Upper lobe of right lung (tissue), 1 donor: ENCODE data around the gene KRTAP27-1. TPM values are rescaled to one million over a fixed set of nuclear protein-coding genes. Genes with fewer than 3 reads are reported as not detected.

Experiments
- ATAC-seq: fragments of 200-7000 bp; cut with Tn5 transposase; one replicate; pipeline ENCODE4 v1.9.1; 2020; ENCODE audit warnings: mild to moderate bottlenecking, moderate library complexity
- DNase-seq: peaks from one replicate; pipeline ENCODE4 v3.0.0-alpha.2; 2020
- H3K27ac ChIP-seq: fragments of 200-600 bp; one replicate; pipeline ENCODE4 v1.8.0; 2022
- H3K27me3 ChIP-seq: fragments of 200-600 bp; one replicate; pipeline ENCODE4 v1.8.0; 2022; ENCODE audit warnings: mild to moderate bottlenecking
- H3K36me3 ChIP-seq: fragments of 200-600 bp; one replicate; pipeline ENCODE4 v1.8.0; 2022
- H3K4me1 ChIP-seq: fragments of 200-600 bp; one replicate; pipeline ENCODE4 v1.8.0; 2022
- H3K4me3 ChIP-seq: fragments of 200-600 bp; one replicate; pipeline ENCODE4 v1.8.0; 2022; ENCODE audit warnings: mild to moderate bottlenecking
- H3K9me3 ChIP-seq: fragments of 200-600 bp; one replicate; pipeline ENCODE4 v1.8.0; 2022
- intact Hi-C: fragments of 100-400 bp; cut with DNase I; formaldehyde crosslinking; loops from one replicate; pipeline ENCODE4 v1.11.0; 2022
- total RNA-seq: library from RNA; stranded (reverse); fragmentation: NEBNext Ultra II Directional; extraction: Animal tissue kit (Norgen Biotek cat#: 25700); gene quantifications from one replicate; pipeline ENCODE4 v1.2.1, GENCODE V29; 2021
- TF ChIP-seq, protein P1 (sequence below): fragments of 200-600 bp; IDR thresholded peaks from one replicate; pipeline ENCODE4 v1.8.0; 2022; ENCODE audit warnings: antibody characterized with exemption
- donor health status: DM: no; HTN: yes; CAD: no; lungs with severe emphysema.

The KRTAP27-1 gene
- total RNA-seq, 1 donor from 2014 or later = not detected

DNA sequence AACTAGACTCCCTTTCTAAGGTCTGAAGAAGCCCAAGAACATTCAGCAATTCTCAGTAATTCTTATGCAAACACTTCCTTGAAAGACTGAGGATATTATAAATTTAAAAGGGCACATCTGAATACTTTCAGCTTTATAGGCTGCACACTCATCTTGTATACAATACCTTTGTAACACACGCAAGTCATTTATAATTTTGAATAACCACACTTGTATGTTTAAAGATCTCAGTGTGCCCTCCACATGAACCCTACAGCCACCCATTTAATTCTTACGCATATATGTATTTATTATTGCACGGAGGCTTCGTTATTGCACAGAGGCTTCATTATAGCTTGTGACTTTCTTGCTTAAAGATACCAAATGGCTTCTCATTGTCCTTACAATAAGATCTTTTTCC is 1.2 kb upstream of the KRTAP27-1 start:
- intact Hi-C loops = no loop called here
- H3K27ac ChIP-seq = no peak overlapping the region

DNA sequence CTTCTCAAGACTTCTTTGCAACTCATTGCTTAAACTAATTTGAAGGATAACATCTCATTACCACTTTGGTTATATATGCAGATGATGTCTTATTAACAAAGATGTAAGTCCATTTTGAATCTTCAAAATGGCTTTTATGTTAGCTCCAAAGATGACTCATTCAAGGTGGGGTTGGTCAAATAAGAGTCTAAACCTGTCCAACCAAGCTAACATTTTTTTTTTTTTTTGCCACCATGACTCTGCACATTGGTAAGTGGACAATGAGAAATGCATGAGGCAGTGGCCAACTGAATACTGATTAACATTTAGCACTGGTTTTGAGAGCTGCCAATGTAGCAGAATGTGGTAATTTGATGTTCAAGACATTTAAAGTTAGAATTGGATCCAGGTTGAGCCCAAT is 278 bp upstream of the KRTAP27-1 start:
- no peak for ATAC-seq
- no peak overlapping the region for H3K4me3 ChIP-seq
- intact Hi-C loops = no loop called here
- TF ChIP-seq, protein P1, sequence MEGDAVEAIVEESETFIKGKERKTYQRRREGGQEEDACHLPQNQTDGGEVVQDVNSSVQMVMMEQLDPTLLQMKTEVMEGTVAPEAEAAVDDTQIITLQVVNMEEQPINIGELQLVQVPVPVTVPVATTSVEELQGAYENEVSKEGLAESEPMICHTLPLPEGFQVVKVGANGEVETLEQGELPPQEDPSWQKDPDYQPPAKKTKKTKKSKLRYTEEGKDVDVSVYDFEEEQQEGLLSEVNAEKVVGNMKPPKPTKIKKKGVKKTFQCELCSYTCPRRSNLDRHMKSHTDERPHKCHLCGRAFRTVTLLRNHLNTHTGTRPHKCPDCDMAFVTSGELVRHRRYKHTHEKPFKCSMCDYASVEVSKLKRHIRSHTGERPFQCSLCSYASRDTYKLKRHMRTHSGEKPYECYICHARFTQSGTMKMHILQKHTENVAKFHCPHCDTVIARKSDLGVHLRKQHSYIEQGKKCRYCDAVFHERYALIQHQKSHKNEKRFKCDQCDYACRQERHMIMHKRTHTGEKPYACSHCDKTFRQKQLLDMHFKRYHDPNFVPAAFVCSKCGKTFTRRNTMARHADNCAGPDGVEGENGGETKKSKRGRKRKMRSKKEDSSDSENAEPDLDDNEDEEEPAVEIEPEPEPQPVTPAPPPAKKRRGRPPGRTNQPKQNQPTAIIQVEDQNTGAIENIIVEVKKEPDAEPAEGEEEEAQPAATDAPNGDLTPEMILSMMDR = no peak
- no peaks in the 10 kb centered on the region for H3K27me3 ChIP-seq
- H3K4me1 ChIP-seq = no peaks in the 10 kb centered on the region
- no peaks in the 10 kb centered on the region for H3K36me3 ChIP-seq
- no peaks in the 10 kb centered on the region for H3K9me3 ChIP-seq
- no peak overlapping the region for H3K27ac ChIP-seq
- no peak for DNase-seq

More for the DNA sequence above, 1.2 kb upstream of the KRTAP27-1 start:
- no peaks in the 10 kb centered on the region for H3K36me3 ChIP-seq
- H3K4me3 ChIP-seq = no peak overlapping the region
- DNase-seq (no peak), ATAC-seq (no peak)
- H3K4me1 ChIP-seq = no peaks in the 10 kb centered on the region
- H3K27me3 ChIP-seq = no peaks in the 10 kb centered on the region
- no peaks in the 10 kb centered on the region for H3K9me3 ChIP-seq
- TF ChIP-seq, protein P1 = no peak

DNA sequence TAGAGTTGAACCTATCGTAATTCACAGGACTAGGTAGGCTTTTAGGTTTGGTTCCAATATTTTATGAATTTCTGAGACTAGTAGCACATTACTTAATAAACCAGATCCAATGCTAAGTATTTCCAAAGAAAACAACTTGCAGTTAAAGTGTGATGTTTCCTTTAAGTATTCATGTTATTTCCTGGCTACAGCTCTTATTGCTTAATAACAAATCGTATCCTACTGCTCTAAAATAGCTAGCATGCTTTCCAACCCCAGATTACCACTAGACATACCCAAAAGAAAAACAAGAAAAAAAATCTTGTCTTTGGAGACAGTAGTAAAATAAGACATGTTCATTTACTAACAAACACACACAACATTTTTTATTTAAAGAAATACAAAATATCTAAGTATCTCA is 898 bp downstream of the KRTAP27-1 start:
- H3K4me3 ChIP-seq = no peak overlapping the region
- no peaks in the 10 kb centered on the region for H3K27me3 ChIP-seq
- no peak for ATAC-seq
- H3K27ac ChIP-seq = no peak overlapping the region
- no peak for DNase-seq
- H3K36me3 ChIP-seq = no peaks in the 10 kb centered on the region
- no peaks in the 10 kb centered on the region for H3K4me1 ChIP-seq
- H3K9me3 ChIP-seq = no peaks in the 10 kb centered on the region
- TF ChIP-seq, protein P1 = no peak
- intact Hi-C loops = no loop called here

DNA sequence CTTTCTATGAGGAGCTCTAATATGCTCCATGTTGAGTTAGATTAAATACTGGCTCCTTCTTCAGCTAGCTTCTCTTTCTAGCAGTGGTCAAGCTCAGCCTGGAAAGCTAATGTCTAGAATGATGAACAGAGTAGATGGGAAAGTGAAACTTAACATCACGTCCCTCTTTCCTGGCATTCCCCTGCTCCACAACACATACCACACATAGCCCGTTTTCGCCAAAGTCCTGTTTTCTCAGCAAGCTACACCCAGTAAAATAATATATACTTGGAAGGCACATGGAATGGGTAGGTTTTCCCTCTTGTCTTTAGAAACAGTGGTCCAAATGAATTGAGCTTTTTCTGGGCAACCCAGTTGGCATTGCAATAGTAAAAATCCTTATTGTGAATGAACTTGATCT is 3.8 kb downstream of the KRTAP27-1 start:
- no peaks in the 10 kb centered on the region for H3K27me3 ChIP-seq
- TF ChIP-seq, protein P1 = no peak
- H3K36me3 ChIP-seq = no peaks in the 10 kb centered on the region
- ATAC-seq (no peak), DNase-seq (no peak)
- H3K4me3 ChIP-seq = no peak overlapping the region
- no peaks in the 10 kb centered on the region for H3K4me1 ChIP-seq
- H3K9me3 ChIP-seq = no peaks in the 10 kb centered on the region
- H3K27ac ChIP-seq = no peak overlapping the region
- intact Hi-C loops = no loop called here

DNA sequence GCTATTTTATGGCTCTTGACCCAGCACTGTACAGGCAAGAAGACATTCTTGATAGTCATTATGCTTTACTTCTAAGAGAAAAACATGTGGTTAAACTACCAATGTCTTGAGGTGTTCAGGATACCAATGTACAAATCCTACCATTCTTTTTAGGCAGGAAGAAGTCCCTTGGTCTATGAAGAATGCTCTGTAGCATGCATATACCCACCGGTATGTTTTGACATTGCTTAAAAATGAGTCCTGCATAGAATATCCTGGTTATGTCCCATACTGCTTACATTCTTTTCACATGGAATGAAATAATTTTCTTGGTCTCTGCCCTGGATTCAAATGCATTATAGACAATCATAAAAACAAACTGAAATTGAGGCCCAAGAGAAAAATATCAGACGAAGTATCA is 4.8 kb downstream of the KRTAP27-1 start:
- Histone ChIP-seq H3K27me3 (no peaks in the 10 kb centered on the region), H3K9me3 (no peaks in the 10 kb centered on the region), H3K4me1 (no peaks in the 10 kb centered on the region), H3K36me3 (no peaks in the 10 kb centered on the region), H3K27ac (no peak overlapping the region), H3K4me3 (no peak overlapping the region)
- DNase-seq = no peak
- TF ChIP-seq, protein P1 = no peak
- ATAC-seq = no peak
- intact Hi-C loops = no loop called here

DNA sequence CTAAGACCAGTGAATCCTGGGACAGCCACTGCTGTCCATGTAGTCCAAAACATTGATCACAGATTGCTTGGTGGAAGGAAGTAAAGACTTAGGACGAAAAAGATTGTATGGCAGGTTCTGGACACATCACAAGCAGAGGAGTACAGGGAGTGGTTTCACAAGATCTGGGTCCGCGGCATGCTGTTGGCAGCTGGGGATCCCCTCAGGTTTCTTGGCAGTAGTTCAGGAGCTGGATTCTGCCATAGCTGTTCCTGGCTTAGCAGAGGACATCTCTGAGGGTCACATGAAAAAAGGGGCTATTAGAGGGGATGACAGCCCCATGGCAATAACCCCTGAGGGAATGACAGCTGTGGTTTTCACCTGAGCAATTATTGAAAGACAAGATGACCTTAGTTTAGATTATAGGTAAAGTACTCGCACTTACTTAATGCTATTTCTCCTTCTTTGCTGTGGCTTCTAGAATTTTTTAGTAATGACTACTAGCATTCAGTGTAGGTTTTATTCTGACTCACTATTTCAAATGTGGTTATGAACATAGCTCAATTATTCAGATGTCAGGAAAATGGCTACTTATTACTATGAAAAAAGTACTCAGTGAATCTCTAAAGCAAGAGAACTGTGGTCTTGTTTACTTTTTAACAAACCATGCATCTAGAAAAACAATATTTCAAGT is 8.2 kb downstream of the KRTAP27-1 start:
- Histone ChIP-seq H3K9me3 (no peaks in the 10 kb centered on the region), H3K4me1 (no peaks in the 10 kb centered on the region), H3K4me3 (no peak overlapping the region), H3K27ac (no peak overlapping the region), H3K27me3 (no peaks in the 10 kb centered on the region), H3K36me3 (no peaks in the 10 kb centered on the region)
- TF ChIP-seq, protein P1 = no peak
- intact Hi-C loops = no loop called here
- ATAC-seq = no peak
- no peak for DNase-seq
